ENCODE measurements around the gene DENND5B. TPM values are rescaled to one million over a fixed set of nuclear protein-coding genes. Genes with fewer than 3 reads are reported as not detected.
A peak's percentile ranks its signal among the peaks of the same experiment; 100 is the strongest.

Gene DENND5B
- total and polyA plus RNA-seq, 2 of the 4 experiments (the other 2 are of a cell fraction) = 5.5 to 13.4 TPM

DNA sequence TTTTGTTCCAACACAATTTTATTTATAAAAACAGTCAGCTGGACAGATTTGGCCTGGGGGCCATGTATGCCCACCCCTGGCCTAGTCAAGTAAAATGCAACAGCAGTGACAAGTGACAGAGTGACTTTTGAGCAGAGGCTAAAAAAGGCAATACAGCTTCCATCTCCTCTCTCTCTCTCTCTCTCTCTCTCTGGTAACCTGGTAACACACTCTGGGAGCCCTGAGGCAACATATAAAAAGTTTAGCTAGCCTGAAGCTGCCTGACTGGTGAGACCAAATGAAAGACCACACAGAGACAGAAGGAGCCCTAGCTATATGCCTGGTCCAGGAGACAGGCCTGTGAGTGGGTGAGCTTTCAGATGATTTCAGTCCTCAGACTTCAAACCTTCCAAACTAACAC, 105.4 kb downstream of the DENND5B start:
- Histone ChIP-seq H2AFZ (replicated peaks; ENCODE audit: low read length, poor library complexity) (no peak overlapping the region), H2AK5ac (ENCODE audit: low read depth, low read length) (no peak overlapping the region), H3K9me3 (ENCODE audit: control insufficient read depth, insufficient read depth, low read length) (no peaks in the 10 kb centered on the region), H3K9ac (ENCODE audit: low read depth, low read length) (no peak overlapping the region), H3K14ac (replicated peaks; ENCODE audit: low read depth, low read length) (no peak overlapping the region), H2BK20ac (ENCODE audit: low read depth, low read length) (no peak overlapping the region), H3K56ac (ENCODE audit: extremely low read depth, insufficient read depth, low read length) (no peak overlapping the region), H3K4me3 (ENCODE audit: insufficient read depth, low read depth, low read length) (no peak overlapping the region), H4K8ac (ENCODE audit: low read depth in 2 of 2, low read length in 2 of 2) (no peak overlapping the region), H2BK15ac (ENCODE audit: low read depth, low read length) (no peak overlapping the region), H2AK9ac (replicated peaks; ENCODE audit: low read depth, low read length, poor library complexity) (no peak overlapping the region), H4K20me1 (ENCODE audit: insufficient read depth, low read length) (no peaks in the 10 kb centered on the region), H3K79me1 (ENCODE audit: low read depth in 1 of 2, low read length in 2 of 2) (peaks cover 9 to 19% of the 10 kb centered on the region in 2 experiments), H3K36me3 (ENCODE audit: control insufficient read depth, insufficient read depth, low read length) (no peaks in the 10 kb centered on the region), H3K18ac (ENCODE audit: low read depth, low read length) (no peak overlapping the region), H3K27me3 (ENCODE audit: control insufficient read depth, insufficient read depth, low read length) (no peaks in the 10 kb centered on the region), H3K4ac (ENCODE audit: low read depth, low read length) (no peak overlapping the region), H4K91ac (ENCODE audit: insufficient read depth, low read depth, low read length) (no peak overlapping the region), H2BK5ac (ENCODE audit: low read depth, low read length, poor library complexity, severe bottlenecking) (no peak overlapping the region), H3K4me2 (ENCODE audit: low read depth, low read length) (no peak overlapping the region), H4K5ac (ENCODE audit: low read depth, low read length) (no peak overlapping the region), H3K9me1 (ENCODE audit: insufficient read depth, low read length) (no peaks in the 10 kb centered on the region), H3K23ac (ENCODE audit: low read depth, low read length) (no peak overlapping the region), H2BK120ac (ENCODE audit: low read depth, low read length) (no peak overlapping the region), H3K4me1 (ENCODE audit: control insufficient read depth, insufficient read depth, low read length) (0 out of 2 replicates have a peak, but pooled peaks cover 2% of the 10 kb centered on the region), H3K27ac (ENCODE audit: insufficient read depth, low read length) (no peak overlapping the region)
- peak; percentile 8 for DNase-seq
- BruUV-seq (replicated peaks) = no TSS peak
- dilution Hi-C loops (cut with HindIII; ENCODE audit: low sequenced_read_pairs, unreplicated experiment) (no loop called here), intact Hi-C loops (cut with micrococcal nuclease) (no loop called here), in situ Hi-C loops (cut with MboI; ENCODE audit: low sequenced_read_pairs) (no loop called here)
- TF ChIP-seq BHLHE40 (IDR thresholded peaks at IDR 0.05; ENCODE audit: low read depth, low read length) (no peak), SMC3 (IDR thresholded peaks at IDR 0.05; ENCODE audit: low read depth, low read length) (no peak), CEBPB (IDR thresholded peaks at IDR 0.05; ENCODE audit: low read depth, low read length) (no peak), RCOR1 (IDR thresholded peaks at IDR 0.05; ENCODE audit: insufficient replicate concordance, low read length) (no peak), RAD21 (IDR thresholded peaks at IDR 0.05; ENCODE audit: low read length) (no peak), NFE2L2 (IDR thresholded peaks at IDR 0.05; ENCODE audit: low read depth, low read length) (no peak), MAFK (IDR thresholded peaks at IDR 0.05; ENCODE audit: low read depth, low read length) (no peak), MAZ (IDR thresholded peaks at IDR 0.05; ENCODE audit: borderline replicate concordance, low read depth, low read length) (no peak), MXI1 (IDR thresholded peaks at IDR 0.05; ENCODE audit: borderline replicate concordance, low read depth, low read length) (no peak), RFX5 (IDR thresholded peaks at IDR 0.05; ENCODE audit: low read depth, low read length) (no peak)
- TF ChIP-seq, protein P1, sequence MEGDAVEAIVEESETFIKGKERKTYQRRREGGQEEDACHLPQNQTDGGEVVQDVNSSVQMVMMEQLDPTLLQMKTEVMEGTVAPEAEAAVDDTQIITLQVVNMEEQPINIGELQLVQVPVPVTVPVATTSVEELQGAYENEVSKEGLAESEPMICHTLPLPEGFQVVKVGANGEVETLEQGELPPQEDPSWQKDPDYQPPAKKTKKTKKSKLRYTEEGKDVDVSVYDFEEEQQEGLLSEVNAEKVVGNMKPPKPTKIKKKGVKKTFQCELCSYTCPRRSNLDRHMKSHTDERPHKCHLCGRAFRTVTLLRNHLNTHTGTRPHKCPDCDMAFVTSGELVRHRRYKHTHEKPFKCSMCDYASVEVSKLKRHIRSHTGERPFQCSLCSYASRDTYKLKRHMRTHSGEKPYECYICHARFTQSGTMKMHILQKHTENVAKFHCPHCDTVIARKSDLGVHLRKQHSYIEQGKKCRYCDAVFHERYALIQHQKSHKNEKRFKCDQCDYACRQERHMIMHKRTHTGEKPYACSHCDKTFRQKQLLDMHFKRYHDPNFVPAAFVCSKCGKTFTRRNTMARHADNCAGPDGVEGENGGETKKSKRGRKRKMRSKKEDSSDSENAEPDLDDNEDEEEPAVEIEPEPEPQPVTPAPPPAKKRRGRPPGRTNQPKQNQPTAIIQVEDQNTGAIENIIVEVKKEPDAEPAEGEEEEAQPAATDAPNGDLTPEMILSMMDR (conservative IDR thresholded peaks at IDR 0.05; ENCODE audit: low read depth, low read length) = no peak
- ChIA-PET POLR2A (ENCODE audit: unreplicated experiment) (no interaction called here), CTCF (interaction anchor here (0.5 to 0.6 kb wide), 2 partner anchors 18 to 116 kb away, joined by 3 read pairs; no protein-coding TSS in a partner anchor)
- no peak for ATAC-seq (ENCODE audit: low read depth)

Measured in IMR-90 (cell line).